Hematopoietic multipotent progenitor cell treated with erythropoietin and hydrocortisone succinate and interleukin-3 and kit ligand, for 4 days (in vitro differentiated cells): ENCODE results near the gene EPHA6.

Experiments used
- DNase-seq: peaks from one replicate; pipeline ENCODE4 v3.0.0-alpha.2; 2015

The EPHA6 gene

GRCh38 chr3:97662264-97662663 is 847.9 kb downstream of the EPHA6 start:
- DNase-seq: no peak

GRCh38 chr3:97662762-97663161 is 848.4 kb downstream of the EPHA6 start:
- DNase-seq: no peak

- DNase-seq: no peak
Measured at GRCh38 chr3:97665896-97666295, 851.5 kb downstream of the EPHA6 start.

GRCh38 chr3:97670952-97671351 is 856.6 kb downstream of the EPHA6 start:
- no peak for DNase-seq

GRCh38 chr3:97673357-97673997 is 859.1 kb downstream of the EPHA6 start:
- no peak for DNase-seq

- no peak for DNase-seq
Measured at GRCh38 chr3:97674461-97674860, 860.1 kb downstream of the EPHA6 start.

- no peak for DNase-seq
Measured at GRCh38 chr3:97680210-97680609, 865.8 kb downstream of the EPHA6 start.

GRCh38 chr3:97680696-97681095 is 866.3 kb downstream of the EPHA6 start:
- DNase-seq: no peak

- DNase-seq: no peak
Measured at GRCh38 chr3:97684490-97684889, 870.1 kb downstream of the EPHA6 start.

GRCh38 chr3:97686258-97686657 is 871.9 kb downstream of the EPHA6 start:
- no peak for DNase-seq

- no peak for DNase-seq
Measured at GRCh38 chr3:97687734-97688133, 873.3 kb downstream of the EPHA6 start.

GRCh38 chr3:97689111-97689510 is 874.7 kb downstream of the EPHA6 start:
- no peak for DNase-seq

- no peak for DNase-seq
Measured at GRCh38 chr3:97689962-97690361, 875.6 kb downstream of the EPHA6 start.

- no peak for DNase-seq
Measured at GRCh38 chr3:97691354-97691753, 877.0 kb downstream of the EPHA6 start.

- DNase-seq: no peak
Measured at GRCh38 chr3:97692389-97692788, 878.0 kb downstream of the EPHA6 start.

- no peak for DNase-seq
Measured at GRCh38 chr3:97692831-97693230, 878.4 kb downstream of the EPHA6 start.

- DNase-seq: no peak
Measured at GRCh38 chr3:97694876-97695275, 880.5 kb downstream of the EPHA6 start.

GRCh38 chr3:97698691-97699090 is 884.3 kb downstream of the EPHA6 start:
- DNase-seq: no peak

- no peak for DNase-seq
Measured at GRCh38 chr3:97699889-97700288, 885.5 kb downstream of the EPHA6 start.

GRCh38 chr3:97705764-97706163 is 891.4 kb downstream of the EPHA6 start:
- DNase-seq: no peak

GRCh38 chr3:97706226-97706625 is 891.8 kb downstream of the EPHA6 start:
- DNase-seq: no peak

- DNase-seq: no peak
Measured at GRCh38 chr3:97711654-97712053, 897.3 kb downstream of the EPHA6 start.

- no peak for DNase-seq
Measured at GRCh38 chr3:97712919-97713318, 898.5 kb downstream of the EPHA6 start.

- no peak for DNase-seq
Measured at GRCh38 chr3:97713634-97714033, 899.2 kb downstream of the EPHA6 start.

GRCh38 chr3:97719156-97719821 is 904.9 kb downstream of the EPHA6 start:
- DNase-seq: peak; percentile 86
